ENCODE results near the gene OR6B1. TPM values are rescaled to one million over a fixed set of nuclear protein-coding genes. Genes with fewer than 3 reads are reported as not detected.
A peak's percentile ranks its signal among the peaks of the same experiment; 100 is the strongest.

The OR6B1 gene
- total and polyA plus RNA-seq, 4 donors, result 0.03 TPM; not detected in 3

DNA sequence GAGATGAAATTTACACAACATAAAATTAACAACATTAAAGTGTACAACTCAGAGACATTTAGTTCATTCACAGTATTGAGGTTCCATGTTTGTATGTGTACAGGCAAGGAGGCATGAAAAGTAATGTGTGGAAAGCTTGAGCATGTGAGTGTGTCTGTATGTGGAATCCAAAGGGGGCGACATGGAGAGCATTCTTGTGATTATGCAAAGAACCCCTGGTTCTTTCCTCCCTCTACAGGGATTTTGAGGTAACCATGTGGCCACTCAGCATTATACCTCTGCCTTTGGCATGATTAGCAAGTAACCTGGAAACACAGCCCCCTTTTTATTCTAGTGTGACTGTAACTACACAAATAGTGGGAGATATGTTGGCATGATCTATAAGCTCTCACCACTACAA, 24.5 kb upstream of the OR6B1 start:
- no peak for DNase-seq (ENCODE audit: low read depth in 4 of 6, low spot score in 6 of 6)
- no CpG with 5 or more reads among the region's 1 CpG for WGBS (ENCODE audit: insufficient coverage)
- Histone ChIP-seq H3K36me3 (ENCODE audit: control insufficient read depth, insufficient read depth, low read length) (no peaks in the 10 kb centered on the region), H3K4me1 (ENCODE audit: control insufficient read depth, insufficient read depth, low read length) (no peaks in the 10 kb centered on the region), H3K27me3 (ENCODE audit: control insufficient read depth, insufficient read depth, low read length) (no peaks in the 10 kb centered on the region), H3K27ac (ENCODE audit: low read depth, low read length) (no peak overlapping the region), H3K9me3 (ENCODE audit: control insufficient read depth, insufficient read depth, low read length) (no peaks in the 10 kb centered on the region), H3K4me3 (ENCODE audit: low read depth, low read length) (no peak overlapping the region)

DNA sequence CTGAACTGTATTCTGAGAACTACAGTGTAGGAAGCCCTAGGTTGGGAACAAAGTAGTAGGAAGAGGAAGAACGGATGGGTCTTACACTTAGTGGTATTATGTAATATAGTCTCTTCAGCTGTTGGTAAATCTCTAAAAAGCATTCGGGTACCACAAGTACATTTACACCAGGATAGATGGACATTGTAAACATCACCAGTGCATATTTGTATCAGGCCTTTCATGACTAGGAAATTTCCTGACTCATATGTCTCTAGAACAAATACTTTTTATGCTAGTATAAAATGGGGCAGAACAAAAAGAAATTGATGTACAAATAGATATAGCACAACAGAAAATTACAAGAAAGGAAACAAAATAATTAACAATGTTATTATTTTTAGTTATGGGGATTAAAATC, 21.5 kb upstream of the OR6B1 start:
- Histone ChIP-seq H3K4me1 (ENCODE audit: control insufficient read depth, insufficient read depth, low read length) (no peaks in the 10 kb centered on the region), H3K27ac (ENCODE audit: low read depth, low read length) (no peak overlapping the region), H3K4me3 (ENCODE audit: low read depth, low read length) (no peak overlapping the region), H3K9me3 (ENCODE audit: control insufficient read depth, insufficient read depth, low read length) (no peaks in the 10 kb centered on the region), H3K27me3 (ENCODE audit: control insufficient read depth, insufficient read depth, low read length) (no peaks in the 10 kb centered on the region), H3K36me3 (ENCODE audit: control insufficient read depth, insufficient read depth, low read length) (no peaks in the 10 kb centered on the region)
- no CpG with 5 or more reads among the region's 2 CpGs for WGBS (ENCODE audit: insufficient coverage)
- DNase-seq (ENCODE audit: low read depth in 4 of 6, low spot score in 6 of 6), result no peak

DNA sequence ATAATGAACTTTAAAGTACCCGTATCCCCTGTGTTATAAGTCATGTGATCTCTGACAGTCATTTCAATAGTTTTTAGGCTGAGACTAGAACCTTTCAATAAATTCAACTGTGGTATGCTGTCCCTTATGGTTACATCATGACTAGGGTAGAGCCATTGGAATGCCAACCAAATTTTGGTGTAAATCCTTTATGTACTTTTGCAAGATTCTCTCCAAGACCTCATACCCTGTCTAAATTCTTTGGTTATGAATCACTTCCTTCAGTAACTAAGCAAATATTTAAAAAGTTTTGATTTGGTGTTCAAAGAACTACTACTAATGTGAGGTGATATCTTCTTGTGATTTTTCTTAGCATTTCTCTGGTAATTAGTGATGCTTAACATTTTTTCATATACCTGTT, 20.8 kb upstream of the OR6B1 start:
- no peak overlapping the region for H3K27ac ChIP-seq (ENCODE audit: low read depth, low read length)
- DNase-seq (ENCODE audit: low read depth in 4 of 6, low spot score in 6 of 6), result no peak
- no peaks in the 10 kb centered on the region for H3K36me3 ChIP-seq (ENCODE audit: control insufficient read depth, insufficient read depth, low read length)
- WGBS (ENCODE audit: insufficient coverage), result no CpG with 5 or more reads among the region's 1 CpG
- no peaks in the 10 kb centered on the region for H3K4me1 ChIP-seq (ENCODE audit: control insufficient read depth, insufficient read depth, low read length)
- no peaks in the 10 kb centered on the region for H3K27me3 ChIP-seq (ENCODE audit: control insufficient read depth, insufficient read depth, low read length)
- no peaks in the 10 kb centered on the region for H3K9me3 ChIP-seq (ENCODE audit: control insufficient read depth, insufficient read depth, low read length)
- H3K4me3 ChIP-seq (ENCODE audit: low read depth, low read length), result no peak overlapping the region

DNA sequence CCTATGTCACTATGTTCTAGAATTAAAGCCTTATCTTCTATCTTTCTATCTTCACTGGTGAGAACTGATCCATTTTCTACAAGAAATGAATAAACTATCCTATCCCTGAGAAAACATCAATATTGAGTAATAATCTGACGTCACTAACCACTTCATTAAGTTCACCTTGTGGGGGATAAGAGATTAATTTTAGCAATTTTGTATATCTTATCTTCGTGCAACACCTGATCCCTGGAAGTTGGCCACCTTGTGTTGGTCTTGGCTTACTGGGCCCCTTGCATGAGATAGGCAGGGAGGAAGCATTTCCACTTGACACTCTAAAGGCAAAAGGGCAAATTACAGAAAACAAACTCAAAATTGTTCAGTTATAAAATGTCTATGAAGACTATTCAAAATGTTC, 20.1 kb upstream of the OR6B1 start:
- Histone ChIP-seq H3K4me1 (ENCODE audit: control insufficient read depth, insufficient read depth, low read length) (no peaks in the 10 kb centered on the region), H3K27me3 (ENCODE audit: control insufficient read depth, insufficient read depth, low read length) (no peaks in the 10 kb centered on the region), H3K9me3 (ENCODE audit: control insufficient read depth, insufficient read depth, low read length) (no peaks in the 10 kb centered on the region), H3K36me3 (ENCODE audit: control insufficient read depth, insufficient read depth, low read length) (no peaks in the 10 kb centered on the region), H3K27ac (ENCODE audit: low read depth, low read length) (no peak overlapping the region), H3K4me3 (ENCODE audit: low read depth, low read length) (no peak overlapping the region)
- no peak for DNase-seq (ENCODE audit: low read depth in 4 of 6, low spot score in 6 of 6)
- no CpG with 5 or more reads among the region's 2 CpGs for WGBS (ENCODE audit: insufficient coverage)

DNA sequence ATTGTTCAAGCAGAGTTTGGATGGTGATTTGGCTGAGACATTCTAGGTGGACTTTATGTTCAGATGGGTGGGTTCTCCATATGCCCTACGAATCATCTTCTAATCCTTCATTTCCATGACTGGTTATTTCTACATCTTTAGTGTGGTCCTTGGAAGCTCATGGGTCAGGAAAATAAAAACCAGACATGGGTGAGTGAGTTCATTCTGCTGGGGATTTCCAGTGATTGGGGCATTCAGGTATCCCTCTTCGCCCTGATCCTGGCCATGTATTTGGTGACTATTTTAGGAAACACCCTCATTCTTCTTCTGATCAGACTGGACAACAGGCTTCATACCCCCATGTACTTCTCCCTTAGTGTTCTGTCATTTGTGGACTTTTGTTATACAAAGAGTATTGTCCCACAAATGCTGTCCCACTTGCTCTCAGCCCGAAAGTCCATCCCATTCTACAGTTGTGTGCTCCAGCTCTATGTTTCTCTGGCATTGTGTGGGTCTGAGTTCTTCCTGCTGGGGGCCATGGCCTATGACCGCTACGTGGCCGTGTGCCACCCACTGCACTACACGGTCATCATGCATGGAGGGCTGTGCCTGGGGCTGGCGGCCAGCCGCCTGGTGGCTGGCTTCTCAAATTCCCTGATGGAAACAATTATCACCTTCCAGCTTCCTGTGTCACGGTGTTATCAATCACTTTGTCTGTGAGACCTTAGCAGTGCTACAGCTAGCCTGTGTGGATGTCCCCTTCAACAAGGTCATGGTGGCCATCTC, 19.2 kb upstream of the OR6B1 start:
- H3K27me3 ChIP-seq (ENCODE audit: control insufficient read depth, insufficient read depth, low read length), result no peaks in the 10 kb centered on the region
- WGBS (ENCODE audit: insufficient coverage), result 94% methylated on average over 9 of the region's 10 CpGs
- H3K4me1 ChIP-seq (ENCODE audit: control insufficient read depth, insufficient read depth, low read length), result no peaks in the 10 kb centered on the region
- no peaks in the 10 kb centered on the region for H3K9me3 ChIP-seq (ENCODE audit: control insufficient read depth, insufficient read depth, low read length)
- no peak overlapping the region for H3K4me3 ChIP-seq (ENCODE audit: low read depth, low read length)
- no peak overlapping the region for H3K27ac ChIP-seq (ENCODE audit: low read depth, low read length)
- DNase-seq (ENCODE audit: low read depth in 4 of 6, low spot score in 6 of 6), result no peak
- H3K36me3 ChIP-seq (ENCODE audit: control insufficient read depth, insufficient read depth, low read length), result no peaks in the 10 kb centered on the region

DNA sequence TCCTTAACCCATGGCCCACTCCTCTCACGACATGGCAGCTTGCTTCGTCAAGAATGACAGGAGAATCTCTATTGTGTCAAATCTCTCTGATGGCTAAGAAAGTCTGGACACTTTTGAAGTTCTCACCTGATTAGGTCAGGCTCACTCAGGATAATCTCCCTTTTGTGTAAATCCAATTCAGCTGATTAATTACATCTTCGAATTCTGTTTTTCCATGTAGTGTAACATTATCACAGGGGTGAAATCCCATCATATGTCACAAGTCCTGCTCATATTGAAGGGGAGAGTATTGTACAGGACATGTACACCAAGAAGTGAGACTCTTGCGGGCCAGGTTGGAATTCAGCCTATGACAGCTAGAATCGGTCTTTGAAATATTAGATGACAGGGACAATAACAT, 16.2 kb upstream of the OR6B1 start:
- H3K27me3 ChIP-seq (ENCODE audit: control insufficient read depth, insufficient read depth, low read length), result no peaks in the 10 kb centered on the region
- no peak overlapping the region for H3K27ac ChIP-seq (ENCODE audit: low read depth, low read length)
- H3K4me1 ChIP-seq (ENCODE audit: control insufficient read depth, insufficient read depth, low read length), result no peaks in the 10 kb centered on the region
- no peaks in the 10 kb centered on the region for H3K36me3 ChIP-seq (ENCODE audit: control insufficient read depth, insufficient read depth, low read length)
- WGBS (ENCODE audit: insufficient coverage), result 90% methylated on average over 2 of the region's 5 CpGs
- peaks cover 2% of the 10 kb centered on the region for H3K9me3 ChIP-seq (ENCODE audit: control insufficient read depth, insufficient read depth, low read length)
- DNase-seq (ENCODE audit: low read depth in 4 of 6, low spot score in 6 of 6), result no peak
- H3K4me3 ChIP-seq (ENCODE audit: low read depth, low read length), result no peak overlapping the region

DNA sequence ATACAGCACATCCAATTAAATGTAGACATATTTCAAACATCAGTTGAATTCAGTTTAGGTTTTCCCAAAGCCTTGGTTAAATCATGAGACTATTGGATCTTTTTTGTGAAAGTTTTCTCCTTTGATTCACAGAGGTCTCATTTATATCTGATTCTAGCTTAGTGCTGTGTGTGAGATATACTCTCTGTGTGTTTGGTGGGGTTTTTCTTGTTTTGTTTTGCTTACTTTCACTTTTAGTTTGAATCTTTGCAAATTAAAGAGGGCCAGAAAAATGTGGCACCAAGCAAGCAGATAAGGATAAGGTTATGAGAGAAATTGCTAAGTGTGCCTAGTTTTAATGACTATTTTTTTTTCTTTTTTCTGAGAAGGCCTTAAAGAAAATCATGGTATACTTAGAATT, 12.6 kb upstream of the OR6B1 start:
- no peak for DNase-seq (ENCODE audit: low read depth in 4 of 6, low spot score in 6 of 6)
- peaks cover 2% of the 10 kb centered on the region for H3K9me3 ChIP-seq (ENCODE audit: control insufficient read depth, insufficient read depth, low read length)
- no peaks in the 10 kb centered on the region for H3K27me3 ChIP-seq (ENCODE audit: control insufficient read depth, insufficient read depth, low read length)
- no peaks in the 10 kb centered on the region for H3K4me1 ChIP-seq (ENCODE audit: control insufficient read depth, insufficient read depth, low read length)
- H3K36me3 ChIP-seq (ENCODE audit: control insufficient read depth, insufficient read depth, low read length), result no peaks in the 10 kb centered on the region
- H3K27ac ChIP-seq (ENCODE audit: low read depth, low read length), result no peak overlapping the region
- H3K4me3 ChIP-seq (ENCODE audit: low read depth, low read length), result no peak overlapping the region

DNA sequence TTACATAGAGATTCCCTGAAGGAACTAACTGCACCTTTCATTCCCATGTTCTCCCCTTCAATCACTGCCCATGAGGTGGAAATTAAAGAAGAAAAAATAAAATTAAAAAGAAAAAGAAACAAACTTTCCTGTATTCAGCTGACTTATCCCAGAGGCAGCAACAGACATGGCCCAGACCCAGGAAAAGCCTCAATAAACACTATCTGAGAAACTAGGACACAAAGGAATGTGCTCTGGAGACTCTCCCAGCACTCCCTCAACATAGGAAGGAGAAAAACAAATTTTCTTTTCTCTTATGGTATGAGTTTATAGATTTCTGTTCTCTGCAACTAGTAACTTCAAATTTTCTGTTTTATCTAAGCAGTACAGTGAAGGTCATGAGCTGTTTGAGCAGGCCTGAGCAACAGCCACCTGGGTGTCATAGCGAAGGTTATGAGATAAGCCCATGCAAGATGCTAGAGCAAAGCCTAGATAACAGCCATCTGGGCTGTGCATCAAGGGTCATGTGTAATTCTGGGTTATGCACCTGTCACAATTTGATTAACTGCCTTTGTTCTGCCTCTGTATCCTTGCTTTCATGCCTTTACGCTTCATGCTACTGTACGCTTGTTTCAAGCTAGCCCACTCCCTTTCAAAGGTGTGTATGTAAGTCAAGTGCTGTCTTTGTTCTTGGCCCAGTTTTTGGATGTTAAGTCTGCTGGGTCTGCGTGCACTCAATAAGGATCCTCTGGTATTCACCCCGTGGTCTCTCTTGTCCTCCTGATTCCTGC, 11.0 kb upstream of the OR6B1 start:
- H3K36me3 ChIP-seq (ENCODE audit: control insufficient read depth, insufficient read depth, low read length), result no peaks in the 10 kb centered on the region
- no peak overlapping the region for H3K4me3 ChIP-seq (ENCODE audit: low read depth, low read length)
- peak in 1 of 6 donors; percentile 16 for DNase-seq (ENCODE audit: low read depth in 4 of 6, low spot score in 6 of 6)
- H3K27me3 ChIP-seq (ENCODE audit: control insufficient read depth, insufficient read depth, low read length), result no peaks in the 10 kb centered on the region
- H3K4me1 ChIP-seq (ENCODE audit: control insufficient read depth, insufficient read depth, low read length), result no peaks in the 10 kb centered on the region
- H3K9me3 ChIP-seq (ENCODE audit: control insufficient read depth, insufficient read depth, low read length), result peaks cover 2% of the 10 kb centered on the region
- 75% methylated on average over 2 of the region's 5 CpGs for WGBS (ENCODE audit: insufficient coverage)
- no peak overlapping the region for H3K27ac ChIP-seq (ENCODE audit: low read depth, low read length)

DNA sequence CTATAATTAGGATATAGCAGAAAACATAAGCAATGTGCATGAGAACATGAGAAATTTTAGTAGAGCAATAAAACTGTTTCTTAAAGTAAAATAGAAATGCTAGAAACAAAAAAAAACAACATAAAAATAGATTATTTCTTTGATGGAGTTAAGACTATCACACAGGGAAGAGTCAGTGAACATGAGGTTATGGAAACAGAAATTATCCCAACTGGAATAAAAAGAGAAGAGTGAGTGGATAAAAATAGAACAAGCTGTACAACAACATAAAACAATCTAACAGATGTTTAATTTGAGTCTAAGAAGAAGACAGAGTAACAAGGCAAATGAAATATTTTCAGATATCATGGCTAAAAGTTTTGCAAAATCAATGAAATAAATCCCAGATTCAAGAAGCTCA, 7.5 kb upstream of the OR6B1 start:
- DNase-seq (ENCODE audit: low read depth in 4 of 6, low spot score in 6 of 6), result peak in 1 of 6 donors; percentile 2

DNA sequence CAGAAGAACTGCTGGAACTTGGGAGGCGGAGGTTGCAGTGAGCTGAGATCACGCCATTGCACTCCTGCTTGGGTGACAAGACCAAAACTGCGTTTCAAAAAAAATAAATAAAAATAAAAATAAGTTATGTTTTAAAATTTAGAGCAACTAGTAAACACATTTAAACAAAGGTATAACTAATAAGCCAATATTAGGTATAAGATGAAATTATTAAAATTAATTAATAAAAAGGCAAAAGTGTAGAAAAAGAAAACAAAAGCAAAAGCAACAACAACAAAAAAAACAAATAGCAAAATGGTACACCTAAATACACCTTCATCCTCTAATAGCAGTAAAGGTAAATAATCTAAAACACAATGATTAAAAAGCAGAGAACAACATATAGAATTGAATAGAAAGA, 6.2 kb upstream of the OR6B1 start:
- WGBS (ENCODE audit: insufficient coverage), result no CpG with 5 or more reads among the region's 3 CpGs
- H3K27ac ChIP-seq (ENCODE audit: low read depth, low read length), result no peak overlapping the region
- peaks cover under 1% of the 10 kb centered on the region for H3K9me3 ChIP-seq (ENCODE audit: control insufficient read depth, insufficient read depth, low read length)

More for the DNA sequence above, 7.5 kb upstream of the OR6B1 start:
- Histone ChIP-seq H3K4me3 (ENCODE audit: low read depth, low read length) (no peak overlapping the region), H3K27me3 (ENCODE audit: control insufficient read depth, insufficient read depth, low read length) (no peaks in the 10 kb centered on the region), H3K27ac (ENCODE audit: low read depth, low read length) (no peak overlapping the region), H3K4me1 (ENCODE audit: control insufficient read depth, insufficient read depth, low read length) (no peaks in the 10 kb centered on the region), H3K36me3 (ENCODE audit: control insufficient read depth, insufficient read depth, low read length) (no peaks in the 10 kb centered on the region), H3K9me3 (ENCODE audit: control insufficient read depth, insufficient read depth, low read length) (peaks cover 2% of the 10 kb centered on the region)

More for the DNA sequence above, 6.2 kb upstream of the OR6B1 start:
- Histone ChIP-seq H3K36me3 (ENCODE audit: control insufficient read depth, insufficient read depth, low read length) (no peaks in the 10 kb centered on the region), H3K4me1 (ENCODE audit: control insufficient read depth, insufficient read depth, low read length) (no peaks in the 10 kb centered on the region), H3K27me3 (ENCODE audit: control insufficient read depth, insufficient read depth, low read length) (no peaks in the 10 kb centered on the region), H3K4me3 (ENCODE audit: low read depth, low read length) (no peak overlapping the region)
- DNase-seq (ENCODE audit: low read depth in 4 of 6, low spot score in 6 of 6), result no peak

Measured in spinal cord (tissue), 10 donors.